ENCODE data around the gene PRLH.
"Not testable (repeated sequence)": the region's sequence is repeated elsewhere in the genome, so short reads cannot be mapped to it uniquely, and the experiment has no call there.

The PRLH gene

GRCh38 chr2:237581751-237582746, 15.7 kb downstream of the PRLH start:
- peak; percentile 44 for DNase-seq (ENCODE audit: low spot score)

DNA sequence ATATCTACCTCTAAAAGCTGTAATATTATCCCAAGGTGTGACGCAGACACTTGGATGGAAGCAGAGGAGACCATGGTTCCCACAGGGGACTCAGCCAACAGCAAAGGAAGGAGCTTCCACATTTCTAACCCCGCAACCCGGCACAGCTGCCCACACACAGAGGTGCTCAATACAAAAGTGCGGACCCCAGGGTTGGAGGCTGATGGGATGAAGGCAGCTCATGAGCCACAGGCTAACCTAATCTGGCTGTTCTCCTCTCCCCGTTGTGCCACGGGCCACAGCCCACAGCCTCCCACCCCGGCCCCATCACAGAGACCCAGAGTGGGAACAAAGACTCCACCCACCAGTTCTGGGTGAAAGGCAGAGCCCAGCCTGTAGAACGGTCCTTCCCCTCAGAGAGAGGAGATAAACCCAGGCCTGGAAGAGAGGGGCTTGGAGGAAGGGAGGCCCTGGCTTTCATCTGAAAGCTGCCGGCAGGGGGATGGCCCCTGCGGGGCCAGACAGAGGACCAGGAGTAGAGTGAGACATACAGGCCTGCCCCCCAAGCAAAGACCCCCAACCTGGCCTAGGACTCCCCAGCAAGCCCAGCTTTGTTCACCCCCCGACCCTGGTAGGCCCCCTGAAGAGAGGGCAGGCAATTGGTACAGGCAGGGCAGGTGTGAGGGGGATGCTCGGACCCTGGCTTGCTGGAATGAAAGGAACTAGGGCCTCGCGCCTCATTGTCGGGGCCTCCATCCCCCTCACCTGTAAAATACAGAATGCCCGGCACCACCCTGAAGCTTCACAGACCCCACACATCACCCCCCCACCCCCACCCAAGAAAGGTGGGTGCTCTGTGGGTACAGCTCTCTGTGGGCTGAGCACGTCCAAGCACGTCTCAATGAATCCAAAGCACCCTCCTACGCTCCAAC, 17.3 kb downstream of the PRLH start:
- no peak for DNase-seq (ENCODE audit: low spot score)

GRCh38 chr2:237585590-237586221, 19.3 kb downstream of the PRLH start:
- DNase-seq (ENCODE audit: low spot score) = no peak

DNA sequence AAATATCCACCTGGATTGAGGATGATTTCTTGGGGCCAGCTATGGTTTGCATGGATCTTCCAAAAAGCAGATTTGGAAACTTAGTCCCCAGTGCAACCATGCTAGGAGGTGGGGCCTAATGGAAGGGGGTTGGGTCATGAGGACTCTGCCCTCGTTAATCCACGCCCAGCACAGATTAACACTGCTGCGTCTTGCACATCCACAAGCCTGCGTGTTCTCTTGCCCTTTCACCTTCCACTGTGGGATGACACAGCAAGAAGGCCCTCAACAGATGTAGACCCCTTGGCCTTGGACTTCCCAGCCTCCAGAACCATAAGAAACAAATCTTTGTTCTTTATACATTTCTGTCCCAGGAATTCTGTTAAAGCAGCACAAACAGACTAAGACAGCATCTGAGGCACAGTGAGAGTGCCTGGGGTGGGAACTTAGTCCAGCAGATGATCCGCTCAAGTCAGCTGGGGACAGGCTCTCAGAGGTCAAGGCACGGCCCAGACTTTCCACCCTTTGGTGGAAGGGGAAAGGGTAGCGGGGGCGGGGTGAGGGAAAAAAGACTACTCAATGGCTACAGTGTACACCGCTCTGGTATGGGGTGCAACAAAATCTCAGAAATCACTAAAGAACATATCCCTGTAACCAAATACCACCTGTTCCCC, 21.8 kb downstream of the PRLH start:
- no peak for DNase-seq (ENCODE audit: low spot score)

DNA sequence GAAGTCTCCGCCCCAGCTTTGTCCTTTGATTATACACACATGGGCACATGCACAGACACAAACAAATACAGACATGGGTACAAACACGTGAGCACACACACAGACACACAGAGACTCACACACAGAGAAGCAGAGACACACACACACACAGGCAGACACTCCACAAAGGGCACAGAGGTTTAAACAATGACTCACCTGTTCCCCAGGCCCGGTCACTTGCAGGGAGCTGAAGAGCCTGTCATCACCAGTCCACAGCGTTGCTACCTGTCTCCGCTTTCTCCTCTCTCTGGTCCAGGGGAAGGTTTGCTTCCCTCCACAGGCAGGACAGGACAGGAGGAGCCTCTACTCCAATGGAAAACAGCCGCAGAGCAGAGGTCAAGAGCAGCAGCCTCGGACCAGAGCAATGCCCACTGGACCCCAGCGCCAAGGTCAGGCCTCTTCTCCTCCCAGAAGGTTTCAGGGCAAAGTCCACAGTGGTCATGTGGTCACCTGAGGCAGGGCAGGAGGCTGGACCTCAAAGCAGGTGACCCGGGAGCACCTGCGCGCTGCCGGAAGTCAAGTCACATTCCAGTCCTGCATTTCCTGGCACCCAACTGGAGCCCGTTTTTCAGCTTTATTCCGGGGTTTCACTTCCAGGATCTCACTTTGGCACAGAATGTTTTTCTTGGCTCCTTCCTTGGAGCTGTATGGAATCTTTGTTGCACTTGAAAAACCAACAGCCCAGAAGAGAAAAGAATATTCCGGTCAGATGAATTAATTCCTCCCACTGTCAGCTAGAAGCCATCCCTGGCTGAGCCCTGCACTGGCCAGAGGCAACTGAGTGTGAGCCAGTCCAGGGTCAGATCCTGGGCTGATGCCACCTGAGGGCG, 24.1 kb downstream of the PRLH start, which contains the start of gene RAB17:
Gene RAB17 (minus strand): TSS at position 463 of the 869 bp plus-strand sequence. CDS start 4,580 bp downstream, outside the sequence.
- no peak for DNase-seq (ENCODE audit: low spot score)

GRCh38 chr2:237591141-237591881, 24.9 kb downstream of the PRLH start:
- DNase-seq (ENCODE audit: low spot score) = no peak

DNA sequence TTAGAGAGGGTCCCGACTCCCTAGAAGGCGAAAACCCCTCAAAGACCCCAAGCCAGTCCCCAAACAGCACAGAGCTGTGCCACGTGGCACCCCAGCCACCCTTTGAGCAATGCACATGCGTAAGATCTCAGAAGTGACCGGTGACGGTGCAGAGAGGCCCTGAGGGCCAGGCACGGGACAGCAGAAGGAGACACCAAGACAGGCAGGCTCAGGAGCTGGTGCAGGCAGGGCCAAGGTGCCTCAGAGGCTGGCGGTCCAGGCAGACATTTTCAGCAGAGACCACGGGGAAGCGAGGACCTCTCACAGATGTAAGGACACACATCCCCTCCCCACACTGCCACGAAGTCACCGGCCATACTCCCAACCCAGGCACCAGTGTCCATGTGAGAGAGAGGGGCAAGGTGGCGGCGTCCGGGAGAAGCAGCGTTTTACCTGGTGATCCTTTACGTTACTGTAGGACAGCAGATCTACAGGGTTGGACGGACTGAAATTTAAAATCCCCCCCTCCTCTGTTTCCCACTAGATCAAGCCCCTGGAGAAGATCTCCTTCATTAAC, 26.1 kb downstream of the PRLH start:
- DNase-seq (ENCODE audit: low spot score) = no peak

DNA sequence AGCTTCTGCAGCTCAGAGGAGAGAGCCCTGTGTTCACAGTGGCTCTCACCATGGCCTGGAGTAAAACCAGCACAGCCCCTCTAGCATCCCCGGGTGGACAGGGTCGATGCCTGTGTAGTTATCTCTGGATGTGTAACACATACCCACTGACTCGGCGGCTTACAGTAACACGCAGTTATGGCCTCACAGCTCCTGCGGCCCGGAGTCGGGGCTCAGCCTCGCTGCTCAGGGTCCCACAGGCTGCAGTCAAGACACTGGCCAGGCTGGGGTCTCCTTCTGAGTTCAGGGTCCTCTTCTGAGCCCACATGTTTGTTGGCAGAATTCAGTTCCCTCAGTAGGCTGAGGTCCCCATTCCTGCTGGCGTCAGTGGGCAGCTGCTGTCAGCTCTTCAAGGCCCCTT, 26.7 kb downstream of the PRLH start:
- DNase-seq (ENCODE audit: low spot score) = no peak

DNA sequence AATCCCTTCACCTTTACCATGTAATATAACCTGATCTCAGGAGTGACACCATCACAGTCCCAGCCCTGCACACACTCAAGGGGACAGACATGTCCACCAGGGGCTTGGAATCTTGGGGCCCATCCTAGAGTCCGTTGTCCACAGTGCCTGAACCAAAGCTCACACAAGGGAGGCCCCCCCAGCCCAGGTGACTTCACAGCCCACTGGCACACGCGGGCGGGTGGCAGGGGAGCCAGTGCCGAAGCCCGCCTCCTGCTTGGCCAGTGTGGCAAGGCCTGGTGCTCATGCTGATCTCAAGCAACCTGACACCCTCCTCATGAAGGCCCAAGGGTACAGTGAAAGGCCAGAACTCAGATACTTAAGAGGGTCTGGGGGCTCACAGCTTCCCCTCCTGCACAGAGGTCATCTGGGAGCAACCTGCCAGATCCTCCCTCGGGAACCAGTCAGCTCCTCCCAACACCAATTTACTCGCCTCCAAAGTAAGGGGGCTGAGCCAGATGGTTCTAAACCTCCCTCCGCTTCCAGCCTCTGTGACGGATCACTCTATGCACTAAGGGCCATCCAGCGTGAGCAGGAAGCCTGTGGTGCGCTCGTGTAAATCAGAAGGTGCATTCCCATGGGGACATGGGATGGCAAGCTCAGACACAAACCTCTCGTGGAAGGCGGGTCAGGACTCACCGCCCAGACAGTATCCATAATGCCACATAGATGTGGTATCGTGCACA, 27.4 kb downstream of the PRLH start:
- no peak for DNase-seq (ENCODE audit: low spot score)

- no peak for DNase-seq (ENCODE audit: low spot score)
Measured at GRCh38 chr2:237594514-237594871, 28.1 kb downstream of the PRLH start.

DNA sequence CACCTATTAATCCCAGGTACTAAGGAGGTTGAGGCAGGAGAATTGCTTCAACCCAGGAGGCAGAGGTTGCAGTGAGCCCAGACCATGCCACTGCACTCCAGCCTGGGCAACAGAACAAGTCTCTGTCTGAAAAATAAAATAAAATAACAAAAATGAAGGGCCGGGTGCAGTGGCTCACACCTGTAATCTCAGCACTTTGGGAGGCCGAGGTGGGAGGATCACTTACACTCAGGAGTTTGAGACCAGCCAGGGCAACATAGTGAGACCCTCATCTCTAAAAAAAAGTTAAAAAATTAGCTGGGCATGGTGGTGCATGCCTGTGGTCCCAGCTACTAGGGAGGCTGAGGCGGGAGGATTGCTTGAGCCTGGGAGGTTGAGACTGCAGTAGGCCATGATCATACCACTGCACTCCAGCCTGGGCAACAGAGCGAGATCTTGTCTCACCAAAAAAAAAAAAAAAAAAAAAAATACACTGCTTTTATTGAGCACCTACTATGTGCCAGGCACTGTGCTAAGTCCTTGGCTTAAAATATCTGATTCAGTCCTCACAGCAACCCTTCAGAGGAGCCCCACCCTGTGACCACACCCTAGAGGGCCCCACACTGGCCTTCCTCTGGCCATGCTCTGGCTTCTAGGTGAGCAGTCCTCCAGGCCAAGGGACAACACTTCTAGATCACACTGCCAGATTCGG, 29.6 kb downstream of the PRLH start:
- DNase-seq (ENCODE audit: low spot score) = not testable (repeated sequence)

DNA sequence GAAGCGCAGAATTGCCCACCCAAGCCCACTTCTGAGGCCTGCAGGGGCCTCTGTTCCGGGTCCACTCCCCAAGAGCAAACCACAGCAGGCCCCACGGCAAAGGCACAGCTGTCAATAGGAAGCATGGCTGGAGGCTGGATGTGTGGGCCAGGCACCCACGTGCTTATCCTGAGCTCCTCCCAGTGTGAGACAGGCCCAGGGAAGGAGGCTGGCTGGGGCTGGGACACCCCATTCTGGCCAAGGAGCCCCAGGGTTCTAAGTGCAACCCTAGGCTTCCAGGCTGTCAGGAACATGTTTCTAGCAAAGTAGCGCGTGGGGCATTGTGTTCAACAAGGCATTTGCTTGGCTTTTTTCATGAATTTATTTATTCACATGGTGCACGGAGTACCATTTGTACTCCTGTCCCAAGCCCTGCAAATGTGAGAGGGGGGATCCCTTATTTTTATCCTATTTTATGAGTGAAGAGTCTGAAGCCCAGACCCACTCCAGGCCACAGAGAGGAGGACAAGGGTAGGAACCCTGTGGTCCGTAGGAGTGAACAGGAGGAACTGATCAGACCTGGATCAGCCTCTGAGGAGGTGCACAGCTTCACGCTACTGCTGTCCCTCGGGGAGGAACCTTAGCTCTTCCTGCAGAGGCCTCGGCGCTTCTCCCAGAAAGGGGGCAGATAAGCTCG, 30.3 kb downstream of the PRLH start:
- no peak for DNase-seq (ENCODE audit: low spot score)

GRCh38 chr2:237597196-237598145, 31.1 kb downstream of the PRLH start:
- DNase-seq (ENCODE audit: low spot score) = no peak

DNA sequence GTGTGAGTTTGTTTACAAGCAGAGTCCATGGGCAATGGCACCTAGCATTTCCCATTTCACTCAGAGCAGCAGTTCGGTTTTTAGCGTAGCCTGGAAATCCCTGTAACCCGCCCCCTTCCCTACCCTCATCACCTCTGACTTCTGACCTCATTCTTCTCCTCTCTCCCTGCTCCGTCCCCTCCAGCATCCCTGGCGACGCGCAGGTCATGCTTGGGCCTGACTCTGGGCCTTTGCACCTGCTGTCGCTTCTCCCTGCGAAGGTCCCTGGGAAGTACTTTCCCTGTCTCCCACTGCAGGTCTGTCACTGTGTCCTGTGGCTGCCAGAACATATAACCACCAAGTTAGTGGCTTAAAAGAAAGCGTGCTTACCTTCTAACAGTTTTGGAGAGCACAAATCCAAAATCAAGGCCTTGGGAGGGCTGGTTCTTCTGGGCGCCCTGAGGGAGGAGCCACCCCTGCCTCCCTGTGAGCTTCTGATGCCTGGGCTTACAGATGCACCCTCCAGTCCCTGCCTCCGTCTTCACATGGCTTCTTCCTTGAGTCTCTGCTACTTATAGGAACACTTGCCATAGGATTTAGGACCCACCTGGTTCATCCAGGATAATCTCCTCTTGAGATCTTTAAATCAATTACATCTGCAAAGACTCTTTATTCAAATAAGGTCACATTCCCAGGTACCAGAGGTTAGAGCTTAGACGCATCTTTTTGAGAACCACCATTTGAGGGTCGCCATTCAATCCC, 32.3 kb downstream of the PRLH start:
- no peak for DNase-seq (ENCODE audit: low spot score)

DNA sequence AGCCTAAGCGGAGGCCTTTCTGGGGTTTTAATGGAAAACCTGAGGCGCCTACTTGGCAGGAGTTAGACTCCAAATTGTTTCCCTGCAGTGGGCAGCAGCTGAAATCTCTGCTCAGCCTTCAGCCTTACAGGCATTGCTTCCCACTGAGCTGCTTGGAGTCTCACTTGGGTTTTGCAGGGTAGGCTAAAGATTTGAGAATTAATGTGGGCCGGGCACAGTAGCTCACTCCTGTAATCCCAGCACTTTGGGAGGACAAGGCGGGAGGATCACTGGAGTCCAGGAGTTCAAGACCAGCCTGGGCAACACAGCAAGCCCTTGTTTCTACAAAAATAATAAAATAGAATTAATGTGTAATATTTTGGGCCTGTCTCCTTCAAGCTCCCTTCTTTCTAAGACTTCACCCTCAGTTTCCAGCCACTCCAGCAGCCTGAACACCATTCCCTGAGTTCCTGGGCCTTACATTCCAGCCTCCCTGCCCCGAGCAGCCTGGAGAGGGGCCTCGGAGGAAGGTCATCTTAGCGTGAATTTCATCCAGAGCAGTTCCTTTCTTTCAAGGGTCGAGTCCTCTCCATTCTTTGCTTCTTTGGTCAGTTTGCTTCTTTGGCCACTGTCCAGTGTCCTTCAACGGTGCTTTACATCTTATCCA, 33.2 kb downstream of the PRLH start:
- no peak for DNase-seq (ENCODE audit: low spot score)
